ENCODE measurements around the gene PRR5L. TPM values are rescaled to one million over a fixed set of nuclear protein-coding genes. Genes with fewer than 3 reads are reported as not detected.

PRR5L gene
- total and polyA plus RNA-seq, 5 donors from 2014 or later = 0.76 to 15.1 (median 1.1) TPM; not detected in 1

GRCh38 chr11:36305047-36305446 is 9.0 kb downstream of the PRR5L start:
- peaks cover 0 to 4% (median 0%) of the 10 kb centered on the region in 7 donors for H3K9me3 Mint-ChIP-seq
- no peaks in the 10 kb centered on the region for H3K36me3 ChIP-seq (ENCODE audit: control insufficient read depth, insufficient read depth, low read length)
- H3K4me3 Mint-ChIP-seq = no peak overlapping the region
- ATAC-seq (ENCODE audit: low read depth in 2 of 2) (no peak), DNase-seq (no peak)
- no peak overlapping the region for H3K27ac Mint-ChIP-seq
- H3K9me3 ChIP-seq (ENCODE audit: control insufficient read depth in 2 of 2, low read length in 2 of 2) = no peaks in the 10 kb centered on the region
- no peaks in the 10 kb centered on the region for H3K4me1 ChIP-seq (ENCODE audit: control insufficient read depth, insufficient read depth, low read length, poor library complexity, severe bottlenecking)
- no peak overlapping the region for H3K4me3 ChIP-seq (ENCODE audit: low read depth, low read length)
- H3K4me1 Mint-ChIP-seq = no peaks in the 10 kb centered on the region
- H3K27me3 ChIP-seq (ENCODE audit: control insufficient read depth, insufficient read depth, low read length) = no peaks in the 10 kb centered on the region
- H3K27ac ChIP-seq (ENCODE audit: insufficient read depth, low read length, poor library complexity, severe bottlenecking) = no peak overlapping the region
- H3K27me3 Mint-ChIP-seq = peaks cover 21% of the 10 kb centered on the region
- no peaks in the 10 kb centered on the region for H3K36me3 Mint-ChIP-seq

GRCh38 chr11:36306888-36307287 is 10.8 kb downstream of the PRR5L start:
- H3K27ac ChIP-seq (ENCODE audit: insufficient read depth, low read length, poor library complexity, severe bottlenecking) = no peak overlapping the region
- Mint-ChIP-seq H3K36me3 (no peaks in the 10 kb centered on the region), H3K4me3 (no peak overlapping the region), H3K4me1 (no peaks in the 10 kb centered on the region), H3K9me3 (peaks cover 0 to 3% (median 0%) of the 10 kb centered on the region in 7 donors), H3K27me3 (peaks cover 16% of the 10 kb centered on the region), H3K27ac (no peak overlapping the region)
- H3K9me3 ChIP-seq (ENCODE audit: control insufficient read depth in 2 of 2, low read length in 2 of 2) = no peaks in the 10 kb centered on the region
- H3K4me1 ChIP-seq (ENCODE audit: control insufficient read depth, insufficient read depth, low read length, poor library complexity, severe bottlenecking) = no peaks in the 10 kb centered on the region
- no peak for ATAC-seq (ENCODE audit: low read depth in 2 of 2)
- H3K27me3 ChIP-seq (ENCODE audit: control insufficient read depth, insufficient read depth, low read length) = no peaks in the 10 kb centered on the region
- DNase-seq = peak in 1 of 3 donors; percentile 36
- no peak overlapping the region for H3K4me3 ChIP-seq (ENCODE audit: low read depth, low read length)
- no peaks in the 10 kb centered on the region for H3K36me3 ChIP-seq (ENCODE audit: control insufficient read depth, insufficient read depth, low read length)

- peaks cover 21% of the 10 kb centered on the region for H3K27me3 Mint-ChIP-seq
Observed at GRCh38 chr11:36308577-36308976, 12.5 kb downstream of the PRR5L start.

GRCh38 chr11:36309779-36310178 is 13.7 kb downstream of the PRR5L start:
- H3K9me3 Mint-ChIP-seq = peaks cover 0 to 3% (median 2%) of the 10 kb centered on the region in 7 donors
- no peak for DNase-seq
- no peak overlapping the region for H3K27ac Mint-ChIP-seq
- no peak for ATAC-seq (ENCODE audit: low read depth in 2 of 2)
- no peaks in the 10 kb centered on the region for H3K36me3 ChIP-seq (ENCODE audit: control insufficient read depth, insufficient read depth, low read length)
- H3K4me3 ChIP-seq (ENCODE audit: low read depth, low read length) = no peak overlapping the region
- H3K27me3 Mint-ChIP-seq = peaks cover 15% of the 10 kb centered on the region
- H3K4me3 Mint-ChIP-seq = no peak overlapping the region
- no peaks in the 10 kb centered on the region for H3K9me3 ChIP-seq (ENCODE audit: control insufficient read depth in 2 of 2, low read length in 2 of 2)
- peaks cover 2% of the 10 kb centered on the region for H3K27me3 ChIP-seq (ENCODE audit: control insufficient read depth, insufficient read depth, low read length)
- no peaks in the 10 kb centered on the region for H3K36me3 Mint-ChIP-seq
- H3K4me1 ChIP-seq (ENCODE audit: control insufficient read depth, insufficient read depth, low read length, poor library complexity, severe bottlenecking) = no peaks in the 10 kb centered on the region
- H3K27ac ChIP-seq (ENCODE audit: insufficient read depth, low read length, poor library complexity, severe bottlenecking) = no peak overlapping the region
- H3K4me1 Mint-ChIP-seq = no peaks in the 10 kb centered on the region

More at GRCh38 chr11:36308577-36308976, 12.5 kb downstream of the PRR5L start:
- H3K4me1 Mint-ChIP-seq = no peaks in the 10 kb centered on the region
- Histone ChIP-seq H3K4me3 (ENCODE audit: low read depth, low read length) (no peak overlapping the region), H3K27me3 (ENCODE audit: control insufficient read depth, insufficient read depth, low read length) (no peaks in the 10 kb centered on the region), H3K4me1 (ENCODE audit: control insufficient read depth, insufficient read depth, low read length, poor library complexity, severe bottlenecking) (no peaks in the 10 kb centered on the region), H3K36me3 (ENCODE audit: control insufficient read depth, insufficient read depth, low read length) (no peaks in the 10 kb centered on the region), H3K9me3 (ENCODE audit: control insufficient read depth in 2 of 2, low read length in 2 of 2) (no peaks in the 10 kb centered on the region), H3K27ac (ENCODE audit: insufficient read depth, low read length, poor library complexity, severe bottlenecking) (no peak overlapping the region)
- peaks cover 0 to 3% (median 0%) of the 10 kb centered on the region in 7 donors for H3K9me3 Mint-ChIP-seq
- no peak for ATAC-seq (ENCODE audit: low read depth in 2 of 2)
- H3K27ac Mint-ChIP-seq = no peak overlapping the region
- no peak overlapping the region for H3K4me3 Mint-ChIP-seq
- no peaks in the 10 kb centered on the region for H3K36me3 Mint-ChIP-seq
- no peak for DNase-seq

- no peaks in the 10 kb centered on the region for H3K4me1 Mint-ChIP-seq
- DNase-seq = no peak
Observed at GRCh38 chr11:36311926-36312595, 16.0 kb downstream of the PRR5L start.

GRCh38 chr11:36312611-36313472 is 16.8 kb downstream of the PRR5L start:
- ATAC-seq (ENCODE audit: low read depth in 2 of 2) = no peak
- DNase-seq = no peak
- H3K27me3 Mint-ChIP-seq = peaks cover 18% of the 10 kb centered on the region
- H3K36me3 ChIP-seq (ENCODE audit: control insufficient read depth, insufficient read depth, low read length) = no peaks in the 10 kb centered on the region
- H3K9me3 Mint-ChIP-seq = peaks cover 0 to 2% (median 0%) of the 10 kb centered on the region in 7 donors
- H3K4me3 Mint-ChIP-seq = no peak overlapping the region
- H3K9me3 ChIP-seq (ENCODE audit: control insufficient read depth in 2 of 2, low read length in 2 of 2) = no peaks in the 10 kb centered on the region
- H3K4me1 ChIP-seq (ENCODE audit: control insufficient read depth, insufficient read depth, low read length, poor library complexity, severe bottlenecking) = no peaks in the 10 kb centered on the region
- peaks cover 7% of the 10 kb centered on the region for H3K27me3 ChIP-seq (ENCODE audit: control insufficient read depth, insufficient read depth, low read length)
- no peaks in the 10 kb centered on the region for H3K4me1 Mint-ChIP-seq
- H3K27ac Mint-ChIP-seq = no peak overlapping the region
- H3K27ac ChIP-seq (ENCODE audit: insufficient read depth, low read length, poor library complexity, severe bottlenecking) = no peak overlapping the region
- H3K4me3 ChIP-seq (ENCODE audit: low read depth, low read length) = no peak overlapping the region
- no peaks in the 10 kb centered on the region for H3K36me3 Mint-ChIP-seq

More at GRCh38 chr11:36311926-36312595, 16.0 kb downstream of the PRR5L start:
- peaks cover 18% of the 10 kb centered on the region for H3K27me3 Mint-ChIP-seq
- H3K27me3 ChIP-seq (ENCODE audit: control insufficient read depth, insufficient read depth, low read length) = peaks cover 2% of the 10 kb centered on the region
- ATAC-seq (ENCODE audit: low read depth in 2 of 2) = no peak
- H3K4me1 ChIP-seq (ENCODE audit: control insufficient read depth, insufficient read depth, low read length, poor library complexity, severe bottlenecking) = no peaks in the 10 kb centered on the region
- H3K9me3 Mint-ChIP-seq = peaks cover 0 to 3% (median 0%) of the 10 kb centered on the region in 7 donors
- H3K4me3 ChIP-seq (ENCODE audit: low read depth, low read length) = no peak overlapping the region
- no peaks in the 10 kb centered on the region for H3K9me3 ChIP-seq (ENCODE audit: control insufficient read depth in 2 of 2, low read length in 2 of 2)
- H3K36me3 ChIP-seq (ENCODE audit: control insufficient read depth, insufficient read depth, low read length) = no peaks in the 10 kb centered on the region
- H3K36me3 Mint-ChIP-seq = no peaks in the 10 kb centered on the region
- no peak overlapping the region for H3K27ac ChIP-seq (ENCODE audit: insufficient read depth, low read length, poor library complexity, severe bottlenecking)
- no peak overlapping the region for H3K27ac Mint-ChIP-seq
- no peak overlapping the region for H3K4me3 Mint-ChIP-seq

- Histone ChIP-seq H3K36me3 (ENCODE audit: control insufficient read depth, insufficient read depth, low read length) (no peaks in the 10 kb centered on the region), H3K27ac (ENCODE audit: insufficient read depth, low read length, poor library complexity, severe bottlenecking) (no peak overlapping the region), H3K9me3 (ENCODE audit: control insufficient read depth in 2 of 2, low read length in 2 of 2) (no peaks in the 10 kb centered on the region), H3K27me3 (ENCODE audit: control insufficient read depth, insufficient read depth, low read length) (peaks cover 7% of the 10 kb centered on the region), H3K4me1 (ENCODE audit: control insufficient read depth, insufficient read depth, low read length, poor library complexity, severe bottlenecking) (no peaks in the 10 kb centered on the region), H3K4me3 (ENCODE audit: low read depth, low read length) (no peak overlapping the region)
- Mint-ChIP-seq H3K9me3 (peaks cover 0 to 2% (median 0%) of the 10 kb centered on the region in 7 donors), H3K4me1 (no peaks in the 10 kb centered on the region), H3K27ac (no peak overlapping the region), H3K27me3 (peaks cover 18% of the 10 kb centered on the region), H3K4me3 (no peak overlapping the region), H3K36me3 (no peaks in the 10 kb centered on the region)
- DNase-seq = no peak
- ATAC-seq (ENCODE audit: low read depth in 2 of 2) = no peak
Observed at GRCh38 chr11:36313750-36314433, 17.8 kb downstream of the PRR5L start.
